A673 (cell line): ENCODE measurements around the gene MYH10. TPM values are rescaled to one million over a fixed set of nuclear protein-coding genes. Genes with fewer than 3 reads are reported as not detected.

Source experiments
- BruUV-seq: library from RNA; stranded (reverse); fragments of 400-500 nt; replicated peaks from 2 replicates; lab custom pipeline; 2021; lab: Mats Ljungman, UMichigan
- CTCF ChIA-PET: fragments of 300-600 bp; sonication (Branson Sonifier 250); formaldehyde crosslinking; loops from one replicate; lab custom pipeline; 2022; ENCODE audit warnings: antibody characterized with exemption; lab: Charles Lee
- POLR2A ChIA-PET: fragments of 300-600 bp; sonication (Branson Sonifier 250); formaldehyde crosslinking; loops from one replicate; lab custom pipeline; 2022; ENCODE audit warnings: antibody characterized with exemption; ENCODE audit not compliant: low non-redundant PET; lab: Charles Lee
- DNase-seq: peaks from one replicate; pipeline ENCODE4 v3.0.0-alpha.2; 2015; ENCODE audit warnings: low spot score
- H3K27ac ChIP-seq: fragments of 200-600 bp; sonication (generic); 2 replicates; pipeline ENCODE4 v1.5.1; 2016; ENCODE audit warnings: mixed run types, low read depth, mild to moderate bottlenecking, mixed read lengths, antibody characterized with exemption, low read length; ENCODE audit not compliant: poor library complexity, severe bottlenecking
- H3K27me3 ChIP-seq: fragments of 200-600 bp; sonication (generic); replicated peaks from 2 replicates; pipeline ENCODE4 v1.6.1; 2017; ENCODE audit warnings: mixed run types, low read depth, mild to moderate bottlenecking, mixed read lengths, antibody characterized with exemption, low read length; ENCODE audit not compliant: insufficient read depth, poor library complexity
- H3K36me3 ChIP-seq: fragments of 200-600 bp; sonication (generic); 2 replicates; pipeline ENCODE4 v1.6.1; 2016; ENCODE audit warnings: mixed run types, mild to moderate bottlenecking, mixed read lengths, antibody characterized with exemption, low read length; ENCODE audit not compliant: insufficient read depth, poor library complexity, severe bottlenecking
- H3K4me1 ChIP-seq: fragments of 200-600 bp; sonication (generic); 2 replicates; pipeline ENCODE4 v1.6.1; 2017; ENCODE audit warnings: mixed run types, mild to moderate bottlenecking, mixed read lengths, antibody characterized with exemption, low read length; ENCODE audit not compliant: insufficient read depth, poor library complexity, severe bottlenecking
- H3K4me3 ChIP-seq: fragments of 200-600 bp; sonication (generic); 2 replicates; pipeline ENCODE4 v1.5.1; 2016; ENCODE audit warnings: low read depth, mixed run types, mild to moderate bottlenecking, mixed read lengths, low read length; ENCODE audit not compliant: poor library complexity, severe bottlenecking
- H3K9me3 ChIP-seq: fragments of 200-600 bp; sonication (generic); 2 replicates; pipeline ENCODE4 v1.6.1; 2016; ENCODE audit warnings: mixed run types, low read depth, mild to moderate bottlenecking, mixed read lengths, antibody characterized with exemption, low read length; ENCODE audit not compliant: poor library complexity, severe bottlenecking
- EZH2 ChIP-seq: fragments of 200-600 bp; sonication (generic); IDR thresholded peaks from 2 replicates; pipeline ENCODE4 v1.6.1; 2017; ENCODE audit warnings: borderline replicate concordance, low read depth, mild to moderate bottlenecking, mixed read lengths, antibody characterized with exemption, low read length; ENCODE audit not compliant: poor library complexity, severe bottlenecking
- intact Hi-C: fragments of 100-400 bp; cut with micrococcal nuclease; formaldehyde crosslinking; loops from one replicate; pipeline ENCODE4 v1.10.0; 2022; ENCODE audit not compliant: unreplicated experiment
- total RNA-seq: library from RNA; stranded (reverse); gene quantifications from 2 replicates; pipeline ENCODE4 v1.2.3, GENCODE V29; 2021
- TF ChIP-seq, protein P1 (sequence below): fragments of 300-800, 200-600 bp; sonication (generic); conservative IDR thresholded peaks from 2 replicates; pipeline ENCODE4 v1.5.1; 2017; ENCODE audit warnings: low read depth, mild to moderate bottlenecking, antibody characterized with exemption, low read length, moderate library complexity, mixed read lengths

Gene MYH10
- total RNA-seq, 1 experiment from 2014 or later = 129 TPM

DNA sequence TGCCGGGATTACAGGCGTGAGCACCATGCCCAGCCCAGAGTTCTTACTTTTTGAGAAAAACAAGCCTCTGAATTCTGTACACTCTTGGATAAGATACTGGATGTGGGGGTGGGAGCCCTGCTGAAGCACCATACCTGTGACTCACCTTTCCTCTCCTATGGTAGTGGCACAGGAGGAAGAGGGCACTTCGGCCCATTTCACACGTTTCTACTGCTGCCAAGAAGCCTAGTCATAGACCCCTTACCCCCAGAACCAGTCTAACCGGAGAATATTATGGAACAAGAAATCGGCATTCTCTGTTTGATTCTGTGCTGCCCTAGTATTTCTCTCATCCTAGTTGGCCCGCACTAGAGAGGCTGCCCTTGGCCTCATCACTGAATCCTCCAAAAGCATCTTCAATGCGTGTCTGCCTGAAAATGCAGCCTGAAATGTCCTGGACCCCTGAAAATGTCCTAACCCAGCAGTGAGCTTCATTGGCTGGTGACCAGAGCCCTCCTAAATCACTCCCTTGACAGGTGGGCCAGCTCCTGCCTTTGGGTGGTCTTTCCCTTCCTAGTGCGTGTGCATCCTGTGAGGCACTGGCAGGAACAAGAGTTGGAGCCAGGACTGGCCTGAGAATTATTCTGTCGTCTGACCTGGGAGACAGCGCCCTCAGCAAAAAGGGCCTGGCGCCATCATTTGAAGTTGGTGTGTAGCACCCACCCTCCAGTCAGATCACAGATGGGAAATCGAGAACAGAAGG lies 156.9 kb downstream of the MYH10 start:
- POLR2A ChIA-PET = no interaction called here
- CTCF ChIA-PET = no interaction called here
- TF ChIP-seq, protein P1, sequence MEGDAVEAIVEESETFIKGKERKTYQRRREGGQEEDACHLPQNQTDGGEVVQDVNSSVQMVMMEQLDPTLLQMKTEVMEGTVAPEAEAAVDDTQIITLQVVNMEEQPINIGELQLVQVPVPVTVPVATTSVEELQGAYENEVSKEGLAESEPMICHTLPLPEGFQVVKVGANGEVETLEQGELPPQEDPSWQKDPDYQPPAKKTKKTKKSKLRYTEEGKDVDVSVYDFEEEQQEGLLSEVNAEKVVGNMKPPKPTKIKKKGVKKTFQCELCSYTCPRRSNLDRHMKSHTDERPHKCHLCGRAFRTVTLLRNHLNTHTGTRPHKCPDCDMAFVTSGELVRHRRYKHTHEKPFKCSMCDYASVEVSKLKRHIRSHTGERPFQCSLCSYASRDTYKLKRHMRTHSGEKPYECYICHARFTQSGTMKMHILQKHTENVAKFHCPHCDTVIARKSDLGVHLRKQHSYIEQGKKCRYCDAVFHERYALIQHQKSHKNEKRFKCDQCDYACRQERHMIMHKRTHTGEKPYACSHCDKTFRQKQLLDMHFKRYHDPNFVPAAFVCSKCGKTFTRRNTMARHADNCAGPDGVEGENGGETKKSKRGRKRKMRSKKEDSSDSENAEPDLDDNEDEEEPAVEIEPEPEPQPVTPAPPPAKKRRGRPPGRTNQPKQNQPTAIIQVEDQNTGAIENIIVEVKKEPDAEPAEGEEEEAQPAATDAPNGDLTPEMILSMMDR = no peak
- TF ChIP-seq EZH2 = no peak
- Histone ChIP-seq H3K36me3 (peaks cover 61% of the 10 kb centered on the region), H3K4me3 (no peak overlapping the region), H3K9me3 (no peaks in the 10 kb centered on the region), H3K27ac (no peak overlapping the region), H3K27me3 (no peaks in the 10 kb centered on the region), H3K4me1 (peaks cover 15% of the 10 kb centered on the region)
- no peak for DNase-seq
- BruUV-seq = no TSS peak
- intact Hi-C loops = no loop called here

DNA sequence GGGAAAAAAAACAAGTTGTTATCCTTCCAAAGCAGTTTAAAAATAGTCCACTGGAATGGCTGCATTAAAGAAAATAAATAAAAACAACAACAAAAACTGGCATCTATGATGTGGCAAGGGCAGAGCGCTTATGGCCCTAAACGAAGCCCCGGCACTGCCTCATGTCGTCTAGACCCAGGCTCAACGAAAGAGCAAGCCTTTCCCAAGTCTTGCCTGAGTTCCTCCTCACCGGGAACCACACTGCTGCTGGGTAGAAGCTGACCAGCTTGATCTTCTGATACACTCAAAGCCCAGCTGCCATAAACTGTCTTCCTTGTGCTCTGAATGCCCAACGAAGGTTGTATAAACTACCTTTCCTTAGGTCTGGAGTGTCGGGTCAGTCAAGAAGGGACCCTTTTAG lies 157.9 kb downstream of the MYH10 start:
- CTCF ChIA-PET = no interaction called here

DNA sequence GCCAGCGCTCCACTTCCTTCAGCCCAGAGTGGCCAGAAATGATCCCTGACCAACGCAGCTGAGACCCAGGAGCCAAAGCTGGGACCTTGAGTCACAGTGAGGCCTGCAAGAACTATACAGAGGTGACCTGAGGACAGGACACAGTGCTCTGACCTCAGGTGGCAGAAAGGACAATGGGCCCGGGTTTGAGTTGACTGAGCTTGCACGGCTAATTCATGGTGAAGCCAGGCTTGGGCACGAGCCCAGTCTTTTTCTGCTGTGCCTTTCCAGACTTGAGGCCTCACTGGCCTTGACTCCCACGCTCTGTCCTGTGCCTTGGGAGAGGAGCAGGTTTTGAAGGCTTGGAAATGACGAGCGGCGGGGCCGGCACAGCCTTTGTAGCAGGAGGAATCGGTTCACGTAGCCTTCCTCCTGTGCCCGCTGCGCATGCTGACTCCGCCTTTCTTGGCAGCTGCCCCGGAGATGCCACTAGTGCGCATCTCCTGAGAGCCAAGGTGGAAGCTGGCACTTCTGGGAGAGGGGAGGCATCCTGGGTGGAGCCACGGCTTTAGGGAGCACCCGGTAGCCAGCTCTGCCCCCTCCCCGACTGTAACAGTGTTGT lies 160.0 kb downstream of the MYH10 start:
- intact Hi-C loops = no loop called here
- H3K4me1 ChIP-seq = peaks cover 16% of the 10 kb centered on the region
- H3K36me3 ChIP-seq = peaks cover 50% of the 10 kb centered on the region
- no TSS peak for BruUV-seq
- peak; percentile 68 for DNase-seq
- H3K27me3 ChIP-seq = no peaks in the 10 kb centered on the region
- no peak overlapping the region for H3K4me3 ChIP-seq
- POLR2A ChIA-PET = interaction anchor here (0.6 kb wide), 1 partner anchor 14 kb away, joined by 10 read pairs; no protein-coding TSS in a partner anchor
- CTCF ChIA-PET = no interaction called here
- no peak overlapping the region for H3K27ac ChIP-seq
- TF ChIP-seq EZH2 = no peak
- TF ChIP-seq, protein P1 = no peak
- H3K9me3 ChIP-seq = no peaks in the 10 kb centered on the region

More for the DNA sequence above, 157.9 kb downstream of the MYH10 start:
- Histone ChIP-seq H3K4me3 (no peak overlapping the region), H3K27me3 (no peaks in the 10 kb centered on the region), H3K27ac (no peak overlapping the region), H3K9me3 (no peaks in the 10 kb centered on the region), H3K36me3 (peaks cover 58% of the 10 kb centered on the region), H3K4me1 (peaks cover 15% of the 10 kb centered on the region)
- no peak for TF ChIP-seq EZH2
- TF ChIP-seq, protein P1 = no peak
- intact Hi-C loops = no loop called here
- BruUV-seq = no TSS peak
- POLR2A ChIA-PET = no interaction called here
- DNase-seq = no peak
